Neuronal stem cell (in vitro differentiated cells): ENCODE measurements around the gene SMC1B.

Source experiments
- DNase-seq: peaks from one replicate; pipeline ENCODE4 v3.0.0-alpha.2; 2013; ENCODE audit warnings: low spot score
- H2AFZ ChIP-seq: one replicate; pipeline ENCODE4 v1.6.1; 2013; ENCODE audit warnings: mild to moderate bottlenecking, low read length, inconsistent platforms
- H2AK5ac ChIP-seq: 2 replicates; pipeline ENCODE4 v1.6.1; 2013; ENCODE audit warnings: low read depth, mild to moderate bottlenecking, inconsistent platforms, low read length, moderate library complexity, mixed read lengths
- H2BK120ac ChIP-seq: 2 replicates; pipeline ENCODE4 v1.6.1; 2013; ENCODE audit warnings: low read depth, mild to moderate bottlenecking, inconsistent platforms, low read length, moderate library complexity, mixed read lengths
- H2BK12ac ChIP-seq: one replicate; pipeline ENCODE4 v1.6.1; 2013; ENCODE audit warnings: low read length, inconsistent platforms
- H2BK15ac ChIP-seq: 2 replicates; pipeline ENCODE4 v1.6.1; 2013; ENCODE audit warnings: mild to moderate bottlenecking, low read length, inconsistent platforms, mixed read lengths
- H2BK5ac ChIP-seq: one replicate; pipeline ENCODE4 v1.6.1; 2013; ENCODE audit warnings: inconsistent platforms, mild to moderate bottlenecking, low read length, moderate library complexity
- H3K14ac ChIP-seq: one replicate; pipeline ENCODE4 v1.6.1; 2013; ENCODE audit warnings: low read length, inconsistent platforms
- H3K18ac ChIP-seq: 2 replicates; pipeline ENCODE4 v1.6.1; 2013; ENCODE audit warnings: low read length, inconsistent platforms
- H3K23ac ChIP-seq: 2 replicates; pipeline ENCODE4 v1.6.1; 2013; ENCODE audit warnings: low read depth, mild to moderate bottlenecking, mixed read lengths, low read length, inconsistent platforms; ENCODE audit not compliant: poor library complexity
- H3K27ac ChIP-seq: replicated peaks from 3 replicates; pipeline ENCODE4 v1.5.1; 2013; ENCODE audit warnings: low read length, inconsistent platforms
- H3K27me3 ChIP-seq, 3 experiments: 2 replicates each; pipeline ENCODE4 v1.6.1; 2013; ENCODE audit warnings: low read length in 3 of 3, mild to moderate bottlenecking in 2 of 3, inconsistent platforms in 1 of 3, low read depth in 1 of 3, mixed read lengths in 1 of 3, moderate library complexity in 1 of 3; ENCODE audit not compliant: control insufficient read depth in 3 of 3, insufficient read depth in 3 of 3
- H3K36me3 ChIP-seq, 2 donors: replicated peaks in 1 of 2; 2 replicates each; pipeline ENCODE4 v1.6.1; 2013; ENCODE audit warnings: low read length in 2 of 2; ENCODE audit not compliant: control insufficient read depth in 2 of 2, insufficient read depth in 2 of 2
- H3K4ac ChIP-seq: 2 replicates; pipeline ENCODE4 v1.6.1; 2013; ENCODE audit warnings: inconsistent platforms, mild to moderate bottlenecking, low read length, moderate library complexity
- H3K4me1 ChIP-seq, 2 donors: 1 replicate in 1 of 2; 2 replicates in 1 of 2; pipeline ENCODE4 v1.6.1; 2013; ENCODE audit warnings: low read length in 2 of 2, low read depth in 1 of 2; ENCODE audit not compliant: control insufficient read depth in 2 of 2, insufficient read depth in 1 of 2
- H3K4me2 ChIP-seq: one replicate; pipeline ENCODE4 v1.6.1; 2013; ENCODE audit warnings: mild to moderate bottlenecking, low read length, inconsistent platforms; ENCODE audit not compliant: insufficient read depth, poor library complexity, severe bottlenecking
- H3K4me3 ChIP-seq, 2 donors: 2 replicates each; pipeline ENCODE4 v1.5.1; 2013; ENCODE audit warnings: low read length in 2 of 2, mild to moderate bottlenecking in 2 of 2, inconsistent platforms in 1 of 2, moderate library complexity in 1 of 2
- H3K79me1 ChIP-seq: one replicate; pipeline ENCODE4 v1.6.1; 2013; ENCODE audit warnings: low read depth, mild to moderate bottlenecking, inconsistent platforms, low read length, moderate library complexity
- H3K9ac ChIP-seq: one replicate; pipeline ENCODE4 v1.6.1; 2013; ENCODE audit warnings: mild to moderate bottlenecking, low read depth, low read length, inconsistent platforms; ENCODE audit not compliant: poor library complexity
- H3K9me3 ChIP-seq, 2 donors: replicated peaks in 1 of 2; 2 replicates each; pipeline versions ENCODE3 to v1.6.1; 2013; ENCODE audit warnings: low read length in 2 of 2, mild to moderate bottlenecking in 2 of 2, inconsistent platforms in 1 of 2, low read depth in 1 of 2, mixed read lengths in 1 of 2, moderate library complexity in 1 of 2; ENCODE audit not compliant: control insufficient read depth in 2 of 2, insufficient read depth in 1 of 2
- H4K8ac ChIP-seq: one replicate; pipeline ENCODE4 v1.6.1; 2013; ENCODE audit warnings: low read depth, mild to moderate bottlenecking, inconsistent platforms, low read length, moderate library complexity
- H4K91ac ChIP-seq: one replicate; pipeline ENCODE4 v1.6.1; 2013; ENCODE audit warnings: low read length, low read depth, mild to moderate bottlenecking, inconsistent platforms; ENCODE audit not compliant: poor library complexity
- WGBS, 2 donors: extraction: QIAGEN DNeasy Blood & Tissue Kit; methylation state at CpG; one replicate each; pipeline ENCODE4 v1.1.7; 2013; ENCODE audit warnings: missing lambda C conversion rate in 2 of 2, mixed read lengths in 1 of 2; ENCODE audit not compliant: insufficient read length in 2 of 2, insufficient replicate concordance in 1 of 2; ENCODE audit errors: extremely low coverage in 2 of 2; 5-methylcytosine and 5-hydroxymethylcytosine counted together

SMC1B gene

DNA sequence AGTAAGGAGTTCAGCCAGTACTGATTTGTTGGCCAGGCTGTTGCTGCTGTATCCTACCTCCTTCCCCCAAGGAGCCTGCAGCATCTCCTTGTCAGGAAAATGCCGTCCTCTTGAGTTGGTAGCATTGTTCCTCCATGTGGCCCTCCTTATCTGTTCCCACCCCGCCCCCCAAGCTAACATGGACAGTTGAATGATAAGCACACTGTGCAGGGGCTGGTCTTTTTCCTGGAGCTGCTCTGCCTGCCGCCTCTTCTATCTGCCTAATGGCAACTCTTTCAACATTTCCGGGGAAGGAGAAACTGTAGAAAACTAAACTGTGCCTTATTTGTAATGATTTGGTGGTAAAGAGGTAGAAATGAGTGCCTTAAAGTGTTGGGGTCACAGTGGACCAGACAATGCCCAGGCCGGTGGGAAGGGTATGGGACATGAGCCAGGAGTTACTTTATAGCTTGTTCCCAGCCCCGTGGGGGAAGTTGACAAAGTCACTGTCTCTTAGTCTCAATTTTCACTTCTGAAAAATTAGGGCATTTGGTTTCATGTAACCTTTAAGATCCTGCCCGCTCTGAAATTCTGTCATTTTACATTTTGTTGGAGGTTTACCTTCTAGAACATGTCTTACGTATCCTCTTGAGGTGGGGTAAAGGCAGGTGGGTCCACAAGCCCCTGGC is 99.2 kb downstream of the SMC1B start:
- peaks cover 4% of the 10 kb centered on the region for H3K79me1 ChIP-seq
- H2BK5ac ChIP-seq, result no peak overlapping the region
- H4K8ac ChIP-seq, result no peak overlapping the region
- H3K23ac ChIP-seq, result no peak overlapping the region
- H3K4ac ChIP-seq, result no peak overlapping the region
- H3K27me3 ChIP-seq, result peaks cover 0 to 6% (median 0%) of the 10 kb centered on the region in 3 experiments
- H3K36me3 ChIP-seq, result peaks cover 0 to 2% of the 10 kb centered on the region in 2 donors
- H3K18ac ChIP-seq, result no peak overlapping the region
- H2BK120ac ChIP-seq, result no peak overlapping the region
- H4K91ac ChIP-seq, result no peak overlapping the region
- H3K27ac ChIP-seq, result no peak overlapping the region
- WGBS, 2 donors, result no CpG with 5 or more reads among the region's 8 CpGs
- no peak for DNase-seq
- H3K4me2 ChIP-seq, result no peak overlapping the region
- no peak overlapping the region for H2BK12ac ChIP-seq
- no peak overlapping the region for H2AK5ac ChIP-seq
- H3K14ac ChIP-seq, result no peak overlapping the region
- no peak overlapping the region for H3K4me3 ChIP-seq
- H2BK15ac ChIP-seq, result no peak overlapping the region
- H3K9ac ChIP-seq, result no peak overlapping the region
- H2AFZ ChIP-seq, result no peak overlapping the region
- H3K4me1 ChIP-seq, result peaks cover 19 to 24% of the 10 kb centered on the region in 2 donors
- H3K9me3 ChIP-seq, result no peaks in the 10 kb centered on the region

DNA sequence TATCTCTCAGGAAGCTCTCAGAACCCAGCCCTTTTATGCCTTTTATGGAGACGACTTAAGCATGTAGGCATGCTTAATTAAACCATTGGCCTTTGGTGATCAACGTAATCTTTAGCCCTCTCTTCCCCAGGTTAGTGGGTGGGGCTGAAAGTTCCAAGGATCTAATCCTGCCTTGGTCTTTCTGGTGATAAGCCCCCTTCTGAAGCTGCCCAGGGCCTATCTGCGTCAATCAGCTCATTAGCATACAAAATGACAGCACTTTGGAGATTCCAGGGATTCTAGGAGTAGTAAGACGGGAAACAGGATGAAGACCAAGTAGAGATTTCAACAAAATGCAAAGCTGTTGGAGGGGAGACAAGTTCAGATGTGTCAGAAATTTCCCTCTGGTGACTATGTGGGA is 100.5 kb downstream of the SMC1B start:
- Histone ChIP-seq H3K4me3 (no peak overlapping the region), H3K18ac (no peak overlapping the region), H2BK15ac (no peak overlapping the region), H3K4me1 (peaks cover 19 to 23% of the 10 kb centered on the region in 2 donors), H3K79me1 (peaks cover 4% of the 10 kb centered on the region), H2BK5ac (no peak overlapping the region), H3K4ac (no peak overlapping the region), H3K23ac (no peak overlapping the region), H3K27ac (no peak overlapping the region), H2BK12ac (no peak overlapping the region), H3K9me3 (no peaks in the 10 kb centered on the region), H3K4me2 (no peak overlapping the region), H2AFZ (no peak overlapping the region), H3K9ac (no peak overlapping the region), H2BK120ac (no peak overlapping the region), H3K27me3 (peaks cover 0 to 6% (median 0%) of the 10 kb centered on the region in 3 experiments), H4K8ac (no peak overlapping the region), H3K14ac (no peak overlapping the region), H2AK5ac (no peak overlapping the region), H3K36me3 (peaks cover 0 to 2% of the 10 kb centered on the region in 2 donors), H4K91ac (no peak overlapping the region)
- no CpG with 5 or more reads among the region's 4 CpGs for WGBS, 2 donors
- DNase-seq, result no peak

DNA sequence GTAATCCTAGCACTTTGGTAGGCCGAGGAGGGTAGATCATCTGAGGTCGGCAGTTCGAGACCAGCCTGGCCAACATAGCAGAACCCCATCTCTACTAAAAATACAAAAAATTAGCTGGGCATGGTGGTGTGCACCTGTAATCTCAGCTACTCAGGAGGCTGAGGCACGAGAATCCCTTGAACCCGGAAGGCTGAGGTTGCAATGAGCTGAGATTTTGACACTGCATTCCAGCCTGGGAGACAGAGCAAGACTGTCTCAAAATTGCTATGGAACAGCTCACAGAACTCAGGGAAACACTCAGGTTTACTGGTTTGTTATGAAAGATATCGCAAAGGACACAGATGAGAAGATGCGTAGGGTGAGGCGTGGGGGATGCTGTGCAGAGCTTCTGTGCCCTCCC is 101.0 kb downstream of the SMC1B start:
- Histone ChIP-seq H2BK12ac (no peak overlapping the region), H4K91ac (no peak overlapping the region), H3K4ac (no peak overlapping the region), H2BK5ac (no peak overlapping the region), H3K18ac (no peak overlapping the region), H3K27me3 (peaks cover 0 to 6% (median 0%) of the 10 kb centered on the region in 3 experiments), H4K8ac (no peak overlapping the region), H3K23ac (no peak overlapping the region), H3K36me3 (peaks cover 0 to 2% of the 10 kb centered on the region in 2 donors), H3K4me2 (no peak overlapping the region), H3K9me3 (no peaks in the 10 kb centered on the region), H2BK15ac (no peak overlapping the region), H2AFZ (no peak overlapping the region), H3K14ac (no peak overlapping the region), H3K4me3 (no peak overlapping the region), H3K9ac (no peak overlapping the region), H2AK5ac (no peak overlapping the region), H2BK120ac (no peak overlapping the region), H3K79me1 (peaks cover 4% of the 10 kb centered on the region), H3K27ac (no peak overlapping the region), H3K4me1 (peaks cover 18 to 21% of the 10 kb centered on the region in 2 donors)
- DNase-seq, result no peak
- WGBS, 2 donors, result no CpG with 5 or more reads among the region's 8 CpGs

DNA sequence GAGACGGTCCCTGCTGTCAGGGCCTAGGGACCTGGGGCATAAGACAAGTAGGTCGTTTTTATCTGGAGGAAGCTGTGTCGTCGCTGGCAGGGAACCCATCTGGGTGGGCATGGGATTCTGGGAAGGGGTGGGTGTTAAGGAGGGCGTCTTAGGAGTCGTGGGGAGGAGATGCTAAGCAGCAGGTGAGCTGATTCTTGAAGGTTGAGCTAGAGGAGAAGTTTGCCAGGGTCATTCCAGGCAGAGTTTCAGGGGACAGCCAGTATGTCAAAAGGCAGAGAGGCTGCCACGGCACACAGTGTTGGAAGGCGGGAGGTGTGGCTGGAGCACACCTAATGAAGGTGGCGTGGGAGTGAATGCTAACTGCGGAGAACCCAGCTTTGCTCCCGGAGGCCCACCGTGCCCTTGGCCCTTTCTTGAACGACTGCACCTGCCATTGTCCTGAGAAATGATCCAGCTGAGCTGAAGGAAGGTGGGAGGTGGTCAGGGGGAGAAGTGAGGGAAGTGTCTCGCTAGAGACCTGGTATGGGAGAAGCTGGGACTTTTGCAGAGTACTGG is 102.3 kb downstream of the SMC1B start:
- WGBS, 2 donors, result no CpG with 5 or more reads among the region's 14 CpGs
- H3K4me3 ChIP-seq, result peak overlapping the region; percentile 70 to 92

More for the DNA sequence above, 102.3 kb downstream of the SMC1B start:
- Histone ChIP-seq H4K91ac (no peak overlapping the region), H3K4ac (no peak overlapping the region), H3K27me3 (peaks cover 0 to 6% (median 0%) of the 10 kb centered on the region in 3 experiments), H2AFZ (no peak overlapping the region), H3K9me3 (no peaks in the 10 kb centered on the region), H3K18ac (no peak overlapping the region), H2AK5ac (peak overlapping the region; percentile 59), H2BK120ac (no peak overlapping the region), H2BK15ac (no peak overlapping the region), H3K27ac (no peak overlapping the region), H3K36me3 (peaks cover 0 to 2% of the 10 kb centered on the region in 2 donors), H3K9ac (no peak overlapping the region), H3K4me1 (peaks cover 18 to 21% of the 10 kb centered on the region in 2 donors), H3K79me1 (peaks cover 4% of the 10 kb centered on the region), H3K4me2 (peak overlapping the region; percentile 96), H2BK5ac (no peak overlapping the region), H4K8ac (no peak overlapping the region), H3K14ac (no peak overlapping the region), H3K23ac (no peak overlapping the region), H2BK12ac (no peak overlapping the region)
- no peak for DNase-seq
